ENCODE results near the gene TMEM109.

TMEM109 gene

DNA sequence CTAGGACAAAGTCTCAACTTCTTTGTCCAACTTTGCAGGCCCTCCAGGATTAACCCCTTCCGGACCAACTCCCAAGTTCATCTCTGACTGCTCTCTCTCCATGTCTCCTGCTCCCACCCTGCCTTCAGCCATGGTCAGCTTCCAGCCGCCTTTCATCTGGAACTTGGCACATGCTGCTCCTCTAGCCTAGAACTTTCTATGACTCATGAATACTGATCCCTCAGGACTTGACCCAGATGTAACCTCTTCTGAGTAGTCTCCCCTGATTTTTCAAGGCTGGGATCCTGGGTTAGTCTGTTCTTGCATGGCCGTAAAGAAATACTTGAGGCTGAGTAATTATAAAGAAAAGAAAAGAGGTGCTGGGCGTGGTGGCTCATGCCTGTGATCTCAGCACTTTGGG is 43.2 kb downstream of the TMEM109 start:
- no peak for TF ChIP-seq CREB1 (IDR thresholded peaks at IDR 0.05; ENCODE audit: low read depth)
- TF ChIP-seq CEBPB (IDR thresholded peaks at IDR 0.05) = no peak

DNA sequence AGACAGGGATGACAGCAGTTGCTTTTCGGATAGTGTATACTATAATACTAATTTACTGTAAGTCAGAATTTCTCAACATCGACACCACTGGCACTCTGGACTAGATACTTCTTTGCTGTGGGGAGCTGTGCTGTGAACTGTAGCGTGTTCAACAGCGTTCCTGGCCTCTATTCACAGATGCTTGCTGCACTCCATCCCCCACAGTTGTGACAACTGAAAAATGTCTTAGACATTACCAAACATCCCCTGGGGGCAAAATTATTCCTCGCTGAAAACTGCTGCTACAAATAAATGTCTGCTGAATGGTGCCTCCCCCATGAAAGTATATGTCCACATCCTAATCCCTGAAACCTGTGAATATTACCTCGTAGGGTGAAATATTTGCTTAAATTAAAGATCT is 45.5 kb downstream of the TMEM109 start:
- TF ChIP-seq, protein P1, sequence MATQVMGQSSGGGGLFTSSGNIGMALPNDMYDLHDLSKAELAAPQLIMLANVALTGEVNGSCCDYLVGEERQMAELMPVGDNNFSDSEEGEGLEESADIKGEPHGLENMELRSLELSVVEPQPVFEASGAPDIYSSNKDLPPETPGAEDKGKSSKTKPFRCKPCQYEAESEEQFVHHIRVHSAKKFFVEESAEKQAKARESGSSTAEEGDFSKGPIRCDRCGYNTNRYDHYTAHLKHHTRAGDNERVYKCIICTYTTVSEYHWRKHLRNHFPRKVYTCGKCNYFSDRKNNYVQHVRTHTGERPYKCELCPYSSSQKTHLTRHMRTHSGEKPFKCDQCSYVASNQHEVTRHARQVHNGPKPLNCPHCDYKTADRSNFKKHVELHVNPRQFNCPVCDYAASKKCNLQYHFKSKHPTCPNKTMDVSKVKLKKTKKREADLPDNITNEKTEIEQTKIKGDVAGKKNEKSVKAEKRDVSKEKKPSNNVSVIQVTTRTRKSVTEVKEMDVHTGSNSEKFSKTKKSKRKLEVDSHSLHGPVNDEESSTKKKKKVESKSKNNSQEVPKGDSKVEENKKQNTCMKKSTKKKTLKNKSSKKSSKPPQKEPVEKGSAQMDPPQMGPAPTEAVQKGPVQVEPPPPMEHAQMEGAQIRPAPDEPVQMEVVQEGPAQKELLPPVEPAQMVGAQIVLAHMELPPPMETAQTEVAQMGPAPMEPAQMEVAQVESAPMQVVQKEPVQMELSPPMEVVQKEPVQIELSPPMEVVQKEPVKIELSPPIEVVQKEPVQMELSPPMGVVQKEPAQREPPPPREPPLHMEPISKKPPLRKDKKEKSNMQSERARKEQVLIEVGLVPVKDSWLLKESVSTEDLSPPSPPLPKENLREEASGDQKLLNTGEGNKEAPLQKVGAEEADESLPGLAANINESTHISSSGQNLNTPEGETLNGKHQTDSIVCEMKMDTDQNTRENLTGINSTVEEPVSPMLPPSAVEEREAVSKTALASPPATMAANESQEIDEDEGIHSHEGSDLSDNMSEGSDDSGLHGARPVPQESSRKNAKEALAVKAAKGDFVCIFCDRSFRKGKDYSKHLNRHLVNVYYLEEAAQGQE (IDR thresholded peaks at IDR 0.05; ENCODE audit: low read depth) = no peak

DNA sequence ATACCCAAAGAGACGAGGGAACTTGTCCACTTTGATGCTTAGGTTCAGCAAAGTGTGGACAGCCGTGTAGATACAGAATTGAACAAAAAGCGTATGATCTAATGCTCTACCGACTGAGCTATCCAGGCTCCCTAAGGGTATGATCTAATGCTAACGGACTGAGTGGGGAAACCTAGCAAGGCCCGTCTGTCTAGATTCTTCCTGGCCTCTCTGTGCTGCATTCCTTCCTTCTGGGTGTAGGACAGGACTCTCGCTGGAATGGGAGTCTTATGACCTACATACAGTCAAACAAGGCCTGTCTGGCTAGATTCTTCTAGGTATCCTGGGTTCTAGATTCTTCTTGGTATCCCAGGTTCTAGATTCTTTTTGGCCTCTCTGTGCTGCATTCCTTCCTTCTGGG is 46.4 kb downstream of the TMEM109 start:
- TF ChIP-seq, protein P2, sequence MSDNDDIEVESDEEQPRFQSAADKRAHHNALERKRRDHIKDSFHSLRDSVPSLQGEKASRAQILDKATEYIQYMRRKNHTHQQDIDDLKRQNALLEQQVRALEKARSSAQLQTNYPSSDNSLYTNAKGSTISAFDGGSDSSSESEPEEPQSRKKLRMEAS (IDR thresholded peaks at IDR 0.05) = no peak
- TF ChIP-seq EGR1 (IDR thresholded peaks at IDR 0.05) (no peak), EP300 (IDR thresholded peaks at IDR 0.05; ENCODE audit: borderline replicate concordance) (no peak)

DNA sequence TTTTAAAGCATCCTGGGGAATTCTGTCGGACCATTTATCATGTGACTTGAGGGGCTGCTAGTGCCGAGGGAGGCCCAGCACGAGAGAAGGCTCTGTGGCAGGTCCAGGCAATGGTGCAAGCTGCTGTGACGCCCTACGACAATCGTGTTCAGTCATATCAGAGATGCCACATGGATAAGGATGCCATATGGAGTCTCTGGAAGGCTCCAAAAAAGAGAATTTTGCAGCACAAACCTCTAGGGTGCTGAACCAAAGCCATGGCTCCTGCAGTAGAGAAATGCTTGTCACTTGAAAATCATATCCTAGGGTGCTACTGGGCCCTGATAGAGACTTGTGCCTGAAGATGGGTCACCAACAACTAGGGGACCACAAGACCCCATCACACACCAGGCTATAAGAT is 50.8 kb downstream of the TMEM109 start:
- TF ChIP-seq CEBPB (IDR thresholded peaks at IDR 0.05) (no peak), FOXM1 (IDR thresholded peaks at IDR 0.05; ENCODE audit: borderline replicate concordance, low read depth) (no peak), ZBTB7A (IDR thresholded peaks at IDR 0.05; ENCODE audit: low read depth) (no peak), YY1 (IDR thresholded peaks at IDR 0.05; ENCODE audit: low read depth) (no peak), EP300 (IDR thresholded peaks at IDR 0.05; ENCODE audit: borderline replicate concordance) (no peak), TEAD4 (IDR thresholded peaks at IDR 0.05) (no peak), NFIC (IDR thresholded peaks at IDR 0.05) (no peak), EGR1 (IDR thresholded peaks at IDR 0.05) (no peak), TCF12 (IDR thresholded peaks at IDR 0.05; ENCODE audit: low read depth) (no peak)
- TF ChIP-seq, protein P2 (IDR thresholded peaks at IDR 0.05) = no peak
- TF ChIP-seq, protein P1 (IDR thresholded peaks at IDR 0.05; ENCODE audit: low read depth) = no peak

DNA sequence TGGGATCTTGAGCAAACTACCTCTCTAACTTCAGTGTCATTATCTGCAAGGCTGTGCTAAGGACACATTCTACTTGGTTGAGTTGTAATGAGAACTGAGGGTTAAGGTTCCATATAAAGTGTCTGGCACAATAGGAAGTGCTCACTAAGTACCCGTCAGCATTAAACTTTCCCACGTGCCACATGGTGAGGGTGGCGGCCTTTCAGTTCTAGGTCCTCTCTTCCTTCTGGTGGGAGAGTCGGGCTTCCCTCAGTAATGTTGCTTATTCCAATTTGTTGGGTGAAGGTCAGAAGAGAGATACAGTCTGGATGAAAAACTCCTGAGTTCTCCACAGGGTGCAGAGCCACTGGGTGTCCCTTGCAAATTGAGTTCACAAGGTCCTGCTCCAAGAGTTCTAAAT is 52.9 kb downstream of the TMEM109 start:
- TF ChIP-seq YY1 (IDR thresholded peaks at IDR 0.05; ENCODE audit: low read depth) (no peak), EGR1 (IDR thresholded peaks at IDR 0.05) (no peak), ZBTB7A (IDR thresholded peaks at IDR 0.05; ENCODE audit: low read depth) (no peak), CREB1 (IDR thresholded peaks at IDR 0.05; ENCODE audit: low read depth) (no peak), RAD21 (IDR thresholded peaks at IDR 0.05; ENCODE audit: low read depth) (no peak), TCF12 (IDR thresholded peaks at IDR 0.05; ENCODE audit: low read depth) (no peak), NFIC (IDR thresholded peaks at IDR 0.05) (no peak), CEBPB (IDR thresholded peaks at IDR 0.05) (no peak), TAF1 (IDR thresholded peaks at IDR 0.05; ENCODE audit: low read depth) (no peak), EP300 (IDR thresholded peaks at IDR 0.05; ENCODE audit: borderline replicate concordance) (no peak), TEAD4 (IDR thresholded peaks at IDR 0.05) (no peak), FOXM1 (IDR thresholded peaks at IDR 0.05; ENCODE audit: borderline replicate concordance, low read depth) (no peak)
- TF ChIP-seq, protein P1 (IDR thresholded peaks at IDR 0.05; ENCODE audit: low read depth) = no peak
- TF ChIP-seq, protein P2 (IDR thresholded peaks at IDR 0.05) = no peak
- TF ChIP-seq, protein P3, sequence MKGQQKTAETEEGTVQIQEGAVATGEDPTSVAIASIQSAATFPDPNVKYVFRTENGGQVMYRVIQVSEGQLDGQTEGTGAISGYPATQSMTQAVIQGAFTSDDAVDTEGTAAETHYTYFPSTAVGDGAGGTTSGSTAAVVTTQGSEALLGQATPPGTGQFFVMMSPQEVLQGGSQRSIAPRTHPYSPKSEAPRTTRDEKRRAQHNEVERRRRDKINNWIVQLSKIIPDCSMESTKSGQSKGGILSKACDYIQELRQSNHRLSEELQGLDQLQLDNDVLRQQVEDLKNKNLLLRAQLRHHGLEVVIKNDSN (IDR thresholded peaks at IDR 0.05) = no peak

DNA sequence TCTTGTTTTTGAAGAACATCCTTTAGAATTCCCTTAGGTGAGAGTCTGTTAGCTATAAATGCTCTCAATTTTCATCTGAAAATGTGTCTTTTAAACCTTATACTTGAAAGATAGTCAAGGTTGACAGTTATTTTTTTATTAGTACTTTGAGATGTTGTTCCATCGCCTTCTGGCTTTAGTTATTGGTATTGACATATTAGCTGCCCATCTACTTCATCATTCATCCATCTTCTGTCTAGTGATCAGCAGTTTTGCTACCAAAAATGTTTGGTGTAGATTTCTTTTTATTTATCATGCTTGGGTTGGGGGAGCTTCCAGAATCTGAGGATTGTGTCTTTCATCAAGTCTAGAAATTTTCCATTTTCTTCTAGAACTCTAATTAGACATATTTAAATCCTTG is 54.3 kb downstream of the TMEM109 start:
- TF ChIP-seq, protein P1 (IDR thresholded peaks at IDR 0.05; ENCODE audit: low read depth) = no peak
- TF ChIP-seq CEBPB (IDR thresholded peaks at IDR 0.05) (no peak), TEAD4 (IDR thresholded peaks at IDR 0.05) (no peak), CREB1 (IDR thresholded peaks at IDR 0.05; ENCODE audit: low read depth) (no peak), NFIC (IDR thresholded peaks at IDR 0.05) (no peak), TCF12 (IDR thresholded peaks at IDR 0.05; ENCODE audit: low read depth) (no peak), EP300 (IDR thresholded peaks at IDR 0.05; ENCODE audit: borderline replicate concordance) (no peak), ZBTB7A (IDR thresholded peaks at IDR 0.05; ENCODE audit: low read depth) (no peak), YY1 (IDR thresholded peaks at IDR 0.05; ENCODE audit: low read depth) (no peak), TAF1 (IDR thresholded peaks at IDR 0.05; ENCODE audit: low read depth) (no peak)
